ENCODE results near the gene MLST8.

GRCh38 chr16:2196162-2196980 is 8.9 kb upstream of the MLST8 start, which contains the start of gene CASKIN1:
- TF ChIP-seq, protein P1, sequence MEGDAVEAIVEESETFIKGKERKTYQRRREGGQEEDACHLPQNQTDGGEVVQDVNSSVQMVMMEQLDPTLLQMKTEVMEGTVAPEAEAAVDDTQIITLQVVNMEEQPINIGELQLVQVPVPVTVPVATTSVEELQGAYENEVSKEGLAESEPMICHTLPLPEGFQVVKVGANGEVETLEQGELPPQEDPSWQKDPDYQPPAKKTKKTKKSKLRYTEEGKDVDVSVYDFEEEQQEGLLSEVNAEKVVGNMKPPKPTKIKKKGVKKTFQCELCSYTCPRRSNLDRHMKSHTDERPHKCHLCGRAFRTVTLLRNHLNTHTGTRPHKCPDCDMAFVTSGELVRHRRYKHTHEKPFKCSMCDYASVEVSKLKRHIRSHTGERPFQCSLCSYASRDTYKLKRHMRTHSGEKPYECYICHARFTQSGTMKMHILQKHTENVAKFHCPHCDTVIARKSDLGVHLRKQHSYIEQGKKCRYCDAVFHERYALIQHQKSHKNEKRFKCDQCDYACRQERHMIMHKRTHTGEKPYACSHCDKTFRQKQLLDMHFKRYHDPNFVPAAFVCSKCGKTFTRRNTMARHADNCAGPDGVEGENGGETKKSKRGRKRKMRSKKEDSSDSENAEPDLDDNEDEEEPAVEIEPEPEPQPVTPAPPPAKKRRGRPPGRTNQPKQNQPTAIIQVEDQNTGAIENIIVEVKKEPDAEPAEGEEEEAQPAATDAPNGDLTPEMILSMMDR (IDR thresholded peaks at IDR 0.05): no peak
- TF ChIP-seq POLR2A (IDR thresholded peaks at IDR 0.05): no peak

All from thyroid gland (tissue), 4 donors.